Psoas muscle (tissue), 8 donors: ENCODE results near the gene FAM222B. TPM values are rescaled to one million over a fixed set of nuclear protein-coding genes. Genes with fewer than 3 reads are reported as not detected.

ENCODE experiments used
- ATAC-seq, 4 donors: fragments of 200-7000 bp; cut with Tn5 transposase; one replicate each; pipeline ENCODE4 v1.9.1; 2020; ENCODE audit warnings: moderate library complexity in 3 of 4, mild to moderate bottlenecking in 2 of 4
- DNase-seq, 2 donors: peaks; one replicate each; pipeline ENCODE4 v3.0.0-alpha.2; 2020
- H3K27ac ChIP-seq: fragments of 200-600 bp; one replicate; pipeline ENCODE4 v1.8.0; 2022
- H3K27me3 ChIP-seq, 3 donors: fragments of 200-600 bp in 1 of 3; one replicate each; pipeline versions ENCODE4 v1.6.1 to v1.8.0; 2013 to 2022; ENCODE audit warnings: low read length in 2 of 3, mild to moderate bottlenecking in 2 of 3, moderate library complexity in 1 of 3; ENCODE audit not compliant: insufficient read depth in 3 of 3
- H3K36me3 ChIP-seq, 2 donors: fragments of 200-600 bp in 1 of 2; one replicate each; pipeline versions ENCODE4 v1.6.1 to v1.8.0; 2013 to 2022; ENCODE audit warnings: low read depth in 1 of 2, mild to moderate bottlenecking in 1 of 2, moderate library complexity in 1 of 2; ENCODE audit not compliant: insufficient read depth in 1 of 2
- H3K4me1 ChIP-seq: fragments of 200-600 bp; one replicate; pipeline ENCODE4 v1.8.0; 2022
- H3K4me3 ChIP-seq: fragments of 200-600 bp; one replicate; pipeline ENCODE4 v1.8.0; 2022; ENCODE audit warnings: mild to moderate bottlenecking
- H3K9me3 ChIP-seq: fragments of 200-600 bp; one replicate; pipeline ENCODE4 v1.8.0; 2022
- CTCF ChIP-seq: fragments of 200-600 bp; IDR thresholded peaks from one replicate; pipeline ENCODE4 v1.8.0; 2022; ENCODE audit warnings: antibody characterized with exemption
- WGBS, 3 donors: extraction: QIAGEN DNeasy Blood & Tissue Kit; methylation state at CpG; one replicate each; pipeline versions ENCODE4 v1.1.6 to v1.1.7; 2013; 5-methylcytosine and 5-hydroxymethylcytosine counted together
- intact Hi-C, 2 donors: fragments of 100-400 bp; cut with DNase I; formaldehyde crosslinking; loops; one replicate each; pipeline versions ENCODE4 v1.11.0 to v1.14.2; 2022
- polyA plus RNA-seq, 3 donors: library from polyadenylated mRNA; stranded (reverse); fragments of 200-250 nt; gene quantifications; one replicate each; pipeline ENCODE4 v1.2.3, GENCODE V29; 2013
- total RNA-seq, 4 donors: library from RNA; stranded (reverse); fragmentation: NEBNext Ultra II Directional in 2 of 4; extraction: Animal tissue kit (Norgen Biotek cat#: 25700) in 2 of 4; gene quantifications; one replicate each; pipeline versions ENCODE4 v1.2.1 to v1.2.4, GENCODE V29; 2021 to 2023
- donor health status: healthy with polysubstance abuse.
- donor health status: DM: no; HTN: no; CAD: no; lungs with moderate emphysema.
- donor health status: Bipolar disorder and iron deficiency.
- donor health status: healthy.
- donor health status: DM: yes; HTN: yes; CAD: no.
- donor health status: DM: no; HTN: no; CAD: no.
- donor health status: DM: no; HTN: no; CAD: no.
- donor health status: DM: yes; HTN: yes; CAD: no.

The FAM222B gene
- total and polyA plus RNA-seq, 7 donors = 22.4 to 66.2 (median 32.2) TPM

GRCh38 chr17:28756049-28756804 is 86.4 kb downstream of the FAM222B start:
- WGBS, 3 donors = 69 to 74% (median 71%) methylated on average over 5 of the region's 5 CpGs

GRCh38 chr17:28755486-28755885 is 87.1 kb downstream of the FAM222B start:
- no peak for TF ChIP-seq CTCF
- peaks cover 2% of the 10 kb centered on the region for H3K4me1 ChIP-seq
- H3K9me3 ChIP-seq = no peaks in the 10 kb centered on the region
- no peak for DNase-seq
- H3K27ac ChIP-seq = no peak overlapping the region
- ATAC-seq = no peak
- WGBS, 3 donors = 75 to 87% (median 87%) methylated on average over 7 of the region's 7 CpGs
- peaks cover 0 to 33% of the 10 kb centered on the region in 2 donors for H3K36me3 ChIP-seq
- no peaks in the 10 kb centered on the region for H3K27me3 ChIP-seq
- intact Hi-C loops = no loop called here
- no peak overlapping the region for H3K4me3 ChIP-seq

More at GRCh38 chr17:28756049-28756804, 86.4 kb downstream of the FAM222B start:
- Histone ChIP-seq H3K4me3 (no peak overlapping the region), H3K27ac (no peak overlapping the region), H3K4me1 (peaks cover 7% of the 10 kb centered on the region), H3K9me3 (no peaks in the 10 kb centered on the region), H3K27me3 (no peaks in the 10 kb centered on the region), H3K36me3 (peaks cover 0 to 33% of the 10 kb centered on the region in 2 donors)
- intact Hi-C loops = loop anchor here in 1 of 2 donors (2.0 kb wide), 1 partner anchor 157 kb away; no protein-coding TSS in a partner anchor
- no peak for DNase-seq
- ATAC-seq = no peak
- TF ChIP-seq CTCF = no peak

- 93 to 94% (median 94%) methylated on average over 10 of the region's 10 CpGs for WGBS, 3 donors
Measured at GRCh38 chr17:28751600-28752366, 90.8 kb downstream of the FAM222B start.

More at GRCh38 chr17:28751600-28752366, 90.8 kb downstream of the FAM222B start:
- H3K4me1 ChIP-seq = peaks cover 4% of the 10 kb centered on the region
- DNase-seq (peak in 1 of 2 donors; percentile 23), ATAC-seq (no peak)
- H3K4me3 ChIP-seq = no peak overlapping the region
- intact Hi-C loops = loop anchor here in 1 of 2 donors (2.0 kb wide), 1 partner anchor 23 kb away; the partner anchor contains the start of gene NEK8
- H3K9me3 ChIP-seq = no peaks in the 10 kb centered on the region
- peaks cover 0 to 25% of the 10 kb centered on the region in 2 donors for H3K36me3 ChIP-seq
- H3K27ac ChIP-seq = no peak overlapping the region
- TF ChIP-seq CTCF = no peak
- no peaks in the 10 kb centered on the region for H3K27me3 ChIP-seq
